Measurements from ENCODE around the gene GRK5. TPM values are rescaled to one million over a fixed set of nuclear protein-coding genes. Genes with fewer than 3 reads are reported as not detected.

The GRK5 gene
- total and polyA plus RNA-seq, 4 donors, result 18.5 to 43.1 (median 40.3) TPM

GRCh38 chr10:119394657-119395279 is 187.4 kb downstream of the GRK5 start:
- peaks cover 0 to 14% (median 12%) of the 10 kb centered on the region in 4 donors for H3K36me3 ChIP-seq (ENCODE audit: control insufficient read depth in 4 of 4, insufficient read depth in 4 of 4, low read length in 4 of 4)
- 60 to 78% methylated on average over 9 to 11 of the region's 11 CpGs for WGBS, 2 donors
- TF ChIP-seq CTCF (IDR thresholded peaks at IDR 0.05; ENCODE audit: control extremely low read depth, extremely low read depth), result no peak
- H3K27me3 ChIP-seq (ENCODE audit: control insufficient read depth in 3 of 3, insufficient read depth in 3 of 3, low read length in 2 of 3), result no peaks in the 10 kb centered on the region
- ATAC-seq (ENCODE audit: insufficient read depth, low FRiP score), result no peak
- peak overlapping the region in 1 of 2 donors; percentile 90 for H3K27ac ChIP-seq (ENCODE audit: low read depth in 1 of 2, low read length in 1 of 2)
- H3K4me3 ChIP-seq, result no peak overlapping the region
- no peak overlapping the region for H3K9ac ChIP-seq (ENCODE audit: insufficient read depth in 1 of 2, low read length in 2 of 2)
- H3K9me3 ChIP-seq (ENCODE audit: control insufficient read depth in 4 of 4, insufficient read depth in 3 of 4, low read length in 3 of 4), result no peaks in the 10 kb centered on the region
- DNase-seq, result no peak
- H3K4me1 ChIP-seq (ENCODE audit: control insufficient read depth in 5 of 5, insufficient read depth in 5 of 5, low read length in 5 of 5), result peaks cover 8 to 20% (median 16%) of the 10 kb centered on the region in 5 donors

- peak; percentile 28 for ATAC-seq (ENCODE audit: insufficient read depth, low FRiP score)
- no peak overlapping the region for H3K9ac ChIP-seq (ENCODE audit: insufficient read depth in 1 of 2, low read length in 2 of 2)
- H3K4me1 ChIP-seq (ENCODE audit: control insufficient read depth in 5 of 5, insufficient read depth in 5 of 5, low read length in 5 of 5), result peaks cover 8 to 21% (median 16%) of the 10 kb centered on the region in 5 donors
- H3K27me3 ChIP-seq (ENCODE audit: control insufficient read depth in 3 of 3, insufficient read depth in 3 of 3, low read length in 2 of 3), result no peaks in the 10 kb centered on the region
- peaks cover 0 to 16% (median 13%) of the 10 kb centered on the region in 4 donors for H3K36me3 ChIP-seq (ENCODE audit: control insufficient read depth in 4 of 4, insufficient read depth in 4 of 4, low read length in 4 of 4)
- no peak overlapping the region for H3K4me3 ChIP-seq
- H3K9me3 ChIP-seq (ENCODE audit: control insufficient read depth in 4 of 4, insufficient read depth in 3 of 4, low read length in 3 of 4), result no peaks in the 10 kb centered on the region
- WGBS, 2 donors, result 42 to 58% methylated on average over 24 of the region's 24 CpGs
- H3K27ac ChIP-seq (ENCODE audit: low read depth in 1 of 2, low read length in 1 of 2), result peak overlapping the region in 1 of 2 donors; percentile 90
- peak; percentile 72 to 80 (median 73) for DNase-seq
- TF ChIP-seq CTCF (IDR thresholded peaks at IDR 0.05; ENCODE audit: control extremely low read depth, extremely low read depth), result no peak
Measured at GRCh38 chr10:119395280-119396007, 188.1 kb downstream of the GRK5 start.

GRCh38 chr10:119396008-119396708 is 188.8 kb downstream of the GRK5 start:
- TF ChIP-seq CTCF (IDR thresholded peaks at IDR 0.05; ENCODE audit: control extremely low read depth, extremely low read depth), result no peak
- H3K27ac ChIP-seq (ENCODE audit: low read depth in 1 of 2, low read length in 1 of 2), result peak overlapping the region in 1 of 2 donors; percentile 57
- H3K4me1 ChIP-seq (ENCODE audit: control insufficient read depth in 5 of 5, insufficient read depth in 5 of 5, low read length in 5 of 5), result peaks cover 8 to 22% (median 17%) of the 10 kb centered on the region in 5 donors
- H3K4me3 ChIP-seq, result no peak overlapping the region
- no peak overlapping the region for H3K9ac ChIP-seq (ENCODE audit: insufficient read depth in 1 of 2, low read length in 2 of 2)
- H3K36me3 ChIP-seq (ENCODE audit: control insufficient read depth in 4 of 4, insufficient read depth in 4 of 4, low read length in 4 of 4), result peaks cover 0 to 20% (median 13%) of the 10 kb centered on the region in 4 donors
- H3K9me3 ChIP-seq (ENCODE audit: control insufficient read depth in 4 of 4, insufficient read depth in 3 of 4, low read length in 3 of 4), result no peaks in the 10 kb centered on the region
- no peaks in the 10 kb centered on the region for H3K27me3 ChIP-seq (ENCODE audit: control insufficient read depth in 3 of 3, insufficient read depth in 3 of 3, low read length in 2 of 3)
- no peak for DNase-seq
- WGBS, 2 donors, result 62 to 73% methylated on average over 10 of the region's 10 CpGs
- ATAC-seq (ENCODE audit: insufficient read depth, low FRiP score), result no peak

Measured in lung (tissue), 12 donors.